Measurements from ENCODE around the gene EGFLAM. TPM values are rescaled to one million over a fixed set of nuclear protein-coding genes. Genes with fewer than 3 reads are reported as not detected.

EGFLAM gene
- total and polyA plus RNA-seq, 2 of the 4 experiments (the other 2 are of a cell fraction): 0.77 to 1.1 TPM

DNA sequence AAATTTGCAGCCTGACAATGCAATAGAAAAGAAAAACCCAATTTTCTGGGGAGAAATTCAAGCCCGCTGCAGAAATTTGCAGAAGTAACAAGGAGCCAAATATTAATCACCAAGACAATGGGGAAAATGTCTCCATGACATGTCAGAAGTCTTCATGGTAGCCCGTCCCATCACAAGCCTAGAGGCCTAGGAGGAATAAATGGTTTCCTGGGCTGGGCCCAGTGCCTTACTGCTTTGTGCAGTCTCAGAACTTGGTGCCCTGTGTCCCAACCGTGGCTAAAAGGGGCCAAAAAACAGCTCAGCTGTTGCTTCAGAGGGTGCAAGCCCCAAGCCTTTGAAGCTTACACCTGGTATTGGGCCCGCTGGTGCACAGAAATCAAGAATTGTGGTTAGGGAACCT, 23.6 kb upstream of the EGFLAM start:
- H3K36me3 ChIP-seq (ENCODE audit: control insufficient read depth, insufficient read depth, low read length): no peaks in the 10 kb centered on the region
- H3K9me3 ChIP-seq (ENCODE audit: control insufficient read depth, insufficient read depth, low read length): no peaks in the 10 kb centered on the region
- DNase-seq (no peak), ATAC-seq (ENCODE audit: low read depth) (no peak)
- no peak overlapping the region for H3K18ac ChIP-seq (ENCODE audit: low read depth, low read length)
- H3K4me2 ChIP-seq (ENCODE audit: low read depth, low read length): no peak overlapping the region
- H3K23ac ChIP-seq (ENCODE audit: low read depth, low read length): no peak overlapping the region
- dilution Hi-C loops (cut with HindIII; ENCODE audit: low sequenced_read_pairs, unreplicated experiment): no loop called here
- H3K4me1 ChIP-seq (ENCODE audit: control insufficient read depth, insufficient read depth, low read length): no peaks in the 10 kb centered on the region
- no peak overlapping the region for H3K27ac ChIP-seq (ENCODE audit: insufficient read depth, low read length)
- 25% methylated on average over 2 of the region's 4 CpGs; no CpG with 5 or more reads in 1 of the 2 experiments for WGBS, 2 experiments (ENCODE audit: extremely low coverage in 2 of 2, insufficient read length in 1 of 2)
- TF ChIP-seq FOS (IDR thresholded peaks at IDR 0.05; ENCODE audit: low read depth, low read length) (no peak), MAFK (IDR thresholded peaks at IDR 0.05; ENCODE audit: low read depth, low read length) (no peak), MAZ (IDR thresholded peaks at IDR 0.05; ENCODE audit: borderline replicate concordance, low read depth, low read length) (no peak), BHLHE40 (IDR thresholded peaks at IDR 0.05; ENCODE audit: low read depth, low read length) (no peak), NFE2L2 (IDR thresholded peaks at IDR 0.05; ENCODE audit: low read depth, low read length) (no peak), POLR2A (IDR thresholded peaks at IDR 0.05; ENCODE audit: low read depth, low read length) (no peak), CEBPB (IDR thresholded peaks at IDR 0.05; ENCODE audit: low read depth, low read length) (no peak), RFX5 (IDR thresholded peaks at IDR 0.05; ENCODE audit: low read depth, low read length) (no peak), RCOR1 (IDR thresholded peaks at IDR 0.05; ENCODE audit: insufficient replicate concordance, low read length) (no peak), CHD1 (IDR thresholded peaks at IDR 0.05; ENCODE audit: low read depth, low read length) (no peak), SMC3 (IDR thresholded peaks at IDR 0.05; ENCODE audit: low read depth, low read length) (no peak), MXI1 (IDR thresholded peaks at IDR 0.05; ENCODE audit: borderline replicate concordance, low read depth, low read length) (no peak), RAD21 (IDR thresholded peaks at IDR 0.05; ENCODE audit: low read length) (no peak)
- TF ChIP-seq, protein P1, sequence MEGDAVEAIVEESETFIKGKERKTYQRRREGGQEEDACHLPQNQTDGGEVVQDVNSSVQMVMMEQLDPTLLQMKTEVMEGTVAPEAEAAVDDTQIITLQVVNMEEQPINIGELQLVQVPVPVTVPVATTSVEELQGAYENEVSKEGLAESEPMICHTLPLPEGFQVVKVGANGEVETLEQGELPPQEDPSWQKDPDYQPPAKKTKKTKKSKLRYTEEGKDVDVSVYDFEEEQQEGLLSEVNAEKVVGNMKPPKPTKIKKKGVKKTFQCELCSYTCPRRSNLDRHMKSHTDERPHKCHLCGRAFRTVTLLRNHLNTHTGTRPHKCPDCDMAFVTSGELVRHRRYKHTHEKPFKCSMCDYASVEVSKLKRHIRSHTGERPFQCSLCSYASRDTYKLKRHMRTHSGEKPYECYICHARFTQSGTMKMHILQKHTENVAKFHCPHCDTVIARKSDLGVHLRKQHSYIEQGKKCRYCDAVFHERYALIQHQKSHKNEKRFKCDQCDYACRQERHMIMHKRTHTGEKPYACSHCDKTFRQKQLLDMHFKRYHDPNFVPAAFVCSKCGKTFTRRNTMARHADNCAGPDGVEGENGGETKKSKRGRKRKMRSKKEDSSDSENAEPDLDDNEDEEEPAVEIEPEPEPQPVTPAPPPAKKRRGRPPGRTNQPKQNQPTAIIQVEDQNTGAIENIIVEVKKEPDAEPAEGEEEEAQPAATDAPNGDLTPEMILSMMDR (conservative IDR thresholded peaks at IDR 0.05; ENCODE audit: low read depth, low read length): no peak
- TF ChIP-seq, protein P2, sequence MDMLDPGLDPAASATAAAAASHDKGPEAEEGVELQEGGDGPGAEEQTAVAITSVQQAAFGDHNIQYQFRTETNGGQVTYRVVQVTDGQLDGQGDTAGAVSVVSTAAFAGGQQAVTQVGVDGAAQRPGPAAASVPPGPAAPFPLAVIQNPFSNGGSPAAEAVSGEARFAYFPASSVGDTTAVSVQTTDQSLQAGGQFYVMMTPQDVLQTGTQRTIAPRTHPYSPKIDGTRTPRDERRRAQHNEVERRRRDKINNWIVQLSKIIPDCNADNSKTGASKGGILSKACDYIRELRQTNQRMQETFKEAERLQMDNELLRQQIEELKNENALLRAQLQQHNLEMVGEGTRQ (IDR thresholded peaks at IDR 0.05; ENCODE audit: low read depth, low read length): no peak
- TF ChIP-seq, protein P3, sequence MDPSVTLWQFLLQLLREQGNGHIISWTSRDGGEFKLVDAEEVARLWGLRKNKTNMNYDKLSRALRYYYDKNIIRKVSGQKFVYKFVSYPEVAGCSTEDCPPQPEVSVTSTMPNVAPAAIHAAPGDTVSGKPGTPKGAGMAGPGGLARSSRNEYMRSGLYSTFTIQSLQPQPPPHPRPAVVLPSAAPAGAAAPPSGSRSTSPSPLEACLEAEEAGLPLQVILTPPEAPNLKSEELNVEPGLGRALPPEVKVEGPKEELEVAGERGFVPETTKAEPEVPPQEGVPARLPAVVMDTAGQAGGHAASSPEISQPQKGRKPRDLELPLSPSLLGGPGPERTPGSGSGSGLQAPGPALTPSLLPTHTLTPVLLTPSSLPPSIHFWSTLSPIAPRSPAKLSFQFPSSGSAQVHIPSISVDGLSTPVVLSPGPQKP (IDR thresholded peaks at IDR 0.05; ENCODE audit: borderline replicate concordance, low read depth, low read length): no peak
- no peak overlapping the region for H2AK9ac ChIP-seq (replicated peaks; ENCODE audit: low read depth, low read length, poor library complexity)
- no peak overlapping the region for H3K4ac ChIP-seq (ENCODE audit: low read depth, low read length)
- H4K5ac ChIP-seq (ENCODE audit: low read depth, low read length): no peak overlapping the region
- ChIA-PET POLR2A (ENCODE audit: unreplicated experiment) (no interaction called here), CTCF (no interaction called here)
- H2BK120ac ChIP-seq (ENCODE audit: low read depth, low read length): no peak overlapping the region
- H4K8ac ChIP-seq (ENCODE audit: low read depth in 2 of 2, low read length in 2 of 2): no peak overlapping the region
- H3K14ac ChIP-seq (replicated peaks; ENCODE audit: low read depth, low read length): no peak overlapping the region
- in situ Hi-C loops (cut with MboI; ENCODE audit: low sequenced_read_pairs): no loop called here
- no peak overlapping the region for H3K9ac ChIP-seq (ENCODE audit: low read depth, low read length)
- no peaks in the 10 kb centered on the region for H3K79me1 ChIP-seq (ENCODE audit: low read depth in 1 of 2, low read length in 2 of 2)
- no peaks in the 10 kb centered on the region for H4K20me1 ChIP-seq (ENCODE audit: insufficient read depth, low read length)
- H3K4me3 ChIP-seq (ENCODE audit: insufficient read depth, low read depth, low read length): no peak overlapping the region
- H3K56ac ChIP-seq (ENCODE audit: extremely low read depth, insufficient read depth, low read length): no peak overlapping the region
- intact Hi-C loops (cut with micrococcal nuclease): no loop called here
- no TSS peak for BruUV-seq (replicated peaks)
- no peak overlapping the region for H4K91ac ChIP-seq (ENCODE audit: insufficient read depth, low read depth, low read length)
- no peak overlapping the region for H2AK5ac ChIP-seq (ENCODE audit: low read depth, low read length)
- no peak overlapping the region for H2BK20ac ChIP-seq (ENCODE audit: low read depth, low read length)
- no peaks in the 10 kb centered on the region; the same call in 1 of the 2 replicates for H3K27me3 ChIP-seq (ENCODE audit: control insufficient read depth, insufficient read depth, low read length)
- H3K9me1 ChIP-seq (ENCODE audit: insufficient read depth, low read length): no peaks in the 10 kb centered on the region
- no peak overlapping the region for H2AFZ ChIP-seq (replicated peaks; ENCODE audit: low read length, poor library complexity)
- H2BK15ac ChIP-seq (ENCODE audit: low read depth, low read length): no peak overlapping the region
- no peak overlapping the region for H2BK5ac ChIP-seq (ENCODE audit: low read depth, low read length, poor library complexity, severe bottlenecking)

Data from IMR-90 (cell line).